Keratinocyte (primary cell): ENCODE data around the gene COX5A.

Source experiments
- EZH2 ChIP-seq: IDR thresholded peaks from one replicate; pipeline ENCODE4 v1.6.1; 2012; ENCODE audit warnings: inconsistent platforms, mild to moderate bottlenecking, low read length, moderate library complexity
- TF ChIP-seq, protein P1 (sequence below), 3 experiments: IDR thresholded peaks in 1 of 3; conservative IDR thresholded peaks in 1 of 3; optimal IDR thresholded peaks in 1 of 3; 2 replicates in 2 of 3; 3 replicates in 1 of 3; pipeline versions ENCODE3 to v1.5.1; 2011; ENCODE audit warnings: low read length in 3 of 3, mild to moderate bottlenecking in 3 of 3, moderate library complexity in 2 of 3, control low read depth in 1 of 3, inconsistent platforms in 1 of 3; ENCODE audit not compliant: insufficient read depth in 2 of 3; ENCODE audit errors: extremely low read depth in 1 of 3

GRCh38 chr15:74878273-74878672, 59.6 kb downstream of the COX5A start:
- TF ChIP-seq, protein P1, sequence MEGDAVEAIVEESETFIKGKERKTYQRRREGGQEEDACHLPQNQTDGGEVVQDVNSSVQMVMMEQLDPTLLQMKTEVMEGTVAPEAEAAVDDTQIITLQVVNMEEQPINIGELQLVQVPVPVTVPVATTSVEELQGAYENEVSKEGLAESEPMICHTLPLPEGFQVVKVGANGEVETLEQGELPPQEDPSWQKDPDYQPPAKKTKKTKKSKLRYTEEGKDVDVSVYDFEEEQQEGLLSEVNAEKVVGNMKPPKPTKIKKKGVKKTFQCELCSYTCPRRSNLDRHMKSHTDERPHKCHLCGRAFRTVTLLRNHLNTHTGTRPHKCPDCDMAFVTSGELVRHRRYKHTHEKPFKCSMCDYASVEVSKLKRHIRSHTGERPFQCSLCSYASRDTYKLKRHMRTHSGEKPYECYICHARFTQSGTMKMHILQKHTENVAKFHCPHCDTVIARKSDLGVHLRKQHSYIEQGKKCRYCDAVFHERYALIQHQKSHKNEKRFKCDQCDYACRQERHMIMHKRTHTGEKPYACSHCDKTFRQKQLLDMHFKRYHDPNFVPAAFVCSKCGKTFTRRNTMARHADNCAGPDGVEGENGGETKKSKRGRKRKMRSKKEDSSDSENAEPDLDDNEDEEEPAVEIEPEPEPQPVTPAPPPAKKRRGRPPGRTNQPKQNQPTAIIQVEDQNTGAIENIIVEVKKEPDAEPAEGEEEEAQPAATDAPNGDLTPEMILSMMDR (optimal IDR thresholded peaks at IDR 0.05 in 1 of 3, IDR thresholded peaks at IDR 0.05 in 1 of 3, conservative IDR thresholded peaks at IDR 0.05 in 1 of 3; ENCODE audit: extremely low read depth in 1 of 3, insufficient read depth in 2 of 3, low read length in 3 of 3), result no peak
- TF ChIP-seq EZH2, result no peak
